HepG2 (cell line): Measurements from ENCODE around the gene FAM20C. TPM values are rescaled to one million over a fixed set of nuclear protein-coding genes. Genes with fewer than 3 reads are reported as not detected.

Experiments used
- ATAC-seq: fragments of 200-7000 bp; cut with Tn5 transposase; 3 replicates; pipeline ENCODE4 v1.9.1; 2020; ENCODE audit warnings: mild to moderate bottlenecking, moderate library complexity
- BruUV-seq: library from RNA; stranded (reverse); fragments of 400-500 nt; replicated peaks from 2 replicates; lab custom pipeline; 2021; lab: Mats Ljungman, UMichigan
- CTCF ChIA-PET: fragments of 300-600 bp; formaldehyde crosslinking; extraction: SDS; loops from one replicate; lab custom pipeline; 2021; ENCODE audit warnings: low total read pairs, inconsistent platforms, low intra/inter-chr PET ratio; lab: Yijun Ruan, JAX
- POLR2A ChIA-PET: fragments of 350-600 bp; sonication (Branson Sonifier 250); formaldehyde crosslinking; loops from one replicate; lab custom pipeline; 2020; ENCODE audit warnings: antibody characterized with exemption, inconsistent platforms; lab: Yijun Ruan, JAX
- DNase-seq: peaks from one replicate; pipeline ENCODE4 v3.0.0-alpha.2; 2015; ENCODE audit warnings: low spot score
- FAIRE-seq: peaks from 3 replicates; lab custom pipeline; 2011; peaks lifted over from hg19 to GRCh38; lab: Jason Lieb, UNC
- H2AFZ ChIP-seq: one replicate; pipeline ENCODE4 v1.6.1; 2011; ENCODE audit warnings: low read length, inconsistent platforms
- H3K27ac ChIP-seq: fragments of 300-600 bp; 3 replicates; pipeline ENCODE4 v1.8.0; 2011; ENCODE audit warnings: mixed run types, mild to moderate bottlenecking, mixed read lengths, low read length, inconsistent platforms; ENCODE audit not compliant: insufficient read depth; ENCODE audit errors: extremely low read length
- H3K27me3 ChIP-seq, 2 experiments: fragments of 200-600 bp in 1 of 2; 2 replicates in 1 of 2; 3 replicates in 1 of 2; pipeline versions ENCODE4 v1.6.0 to v1.8.0; 2011; ENCODE audit warnings: low read length in 2 of 2, mild to moderate bottlenecking in 2 of 2, moderate library complexity in 2 of 2, inconsistent platforms in 1 of 2; ENCODE audit not compliant: insufficient read depth in 2 of 2, control insufficient read depth in 1 of 2
- H3K36me3 ChIP-seq, 2 experiments: fragments of 200-600 bp in 1 of 2; replicated peaks in 1 of 2; 2 replicates in 1 of 2; 3 replicates in 1 of 2; pipeline versions ENCODE4 v1.5.1 to v1.8.0; 2011; ENCODE audit warnings: low read length in 2 of 2, inconsistent platforms in 1 of 2; ENCODE audit not compliant: insufficient read depth in 2 of 2, control insufficient read depth in 1 of 2
- H3K4me1 ChIP-seq: 2 replicates; pipeline ENCODE4 v1.5.1; 2012; ENCODE audit warnings: low read length, inconsistent platforms; ENCODE audit not compliant: insufficient read depth
- H3K4me2 ChIP-seq: 2 replicates; pipeline ENCODE4 v1.6.0; 2011; ENCODE audit warnings: low read depth, low read length, inconsistent platforms
- H3K4me3 ChIP-seq, 3 experiments: fragments of 200-600 bp in 1 of 3; sonication (generic), shearing (Covaris generic) in 1 of 3; replicated peaks in 1 of 3; 2 replicates each; pipeline ENCODE4 v1.5.1; 2011 to 2016; ENCODE audit warnings: low read length in 3 of 3, inconsistent platforms in 2 of 3, low read depth in 2 of 3, mild to moderate bottlenecking in 2 of 3, control low read depth in 1 of 3, mixed read lengths in 1 of 3; ENCODE audit not compliant: insufficient read depth in 1 of 3
- H3K79me2 ChIP-seq: one replicate; pipeline ENCODE4 v1.6.1; 2011; ENCODE audit warnings: low read length, inconsistent platforms; ENCODE audit not compliant: insufficient read depth
- H3K9ac ChIP-seq: 2 replicates; pipeline ENCODE4 v1.6.0; 2011; ENCODE audit warnings: mild to moderate bottlenecking, low read depth, low read length, inconsistent platforms; ENCODE audit not compliant: insufficient read depth
- H3K9me3 ChIP-seq: 2 replicates; pipeline ENCODE4 v1.5.1; 2012; ENCODE audit warnings: mild to moderate bottlenecking, low read length
- H4K20me1 ChIP-seq: 2 replicates; pipeline ENCODE4 v1.6.0; 2011; ENCODE audit warnings: inconsistent platforms, mild to moderate bottlenecking, low read length, moderate library complexity; ENCODE audit not compliant: insufficient read depth
- NAIF1 ChIP-seq: sonication (generic); formaldehyde crosslinking; IDR thresholded peaks from 2 replicates; pipeline ENCODE4 v1.5.0; 2020; ENCODE audit warnings: mild to moderate bottlenecking, missing genetic modification reagents, borderline replicate concordance
- NFE2L2 ChIP-seq: fragments of 150-350 bp; IDR thresholded peaks from 2 replicates; pipeline ENCODE4 v1.6.1; 2014; ENCODE audit warnings: low read length
- TAF15 ChIP-seq: fragments of 200-400 bp; formaldehyde crosslinking; IDR thresholded peaks from one replicate; pipeline ENCODE4 v1.6.1; 2018; ENCODE audit warnings: mild to moderate bottlenecking, low read depth, low read length; ENCODE audit not compliant: poor library complexity, severe bottlenecking
- ZKSCAN1 ChIP-seq: fragments of 150-350 bp; IDR thresholded peaks from 2 replicates; pipeline ENCODE4 v1.6.1; 2014; ENCODE audit warnings: low read length
- ZNF207 ChIP-seq: fragments of 450-650 bp; IDR thresholded peaks from 2 replicates; pipeline ENCODE4 v1.6.1; 2016; ENCODE audit warnings: antibody characterized with exemption, borderline replicate concordance
- ZSCAN12 ChIP-seq: sonication (generic); formaldehyde crosslinking; IDR thresholded peaks from 2 replicates; pipeline ENCODE4 v1.9.0; 2021; ENCODE audit warnings: mild to moderate bottlenecking, missing genetic modification reagents
- WGBS: methylation state at CpG from one replicate; pipeline ENCODE4 v1.1.6; 2017; ENCODE audit warnings: low lambda C conversion rate; 5-methylcytosine and 5-hydroxymethylcytosine counted together
- in situ Hi-C: cut with HindIII; loops from 2 replicates; pipeline ENCODE4 v1.10.0; 2017; ENCODE audit warnings: low pct_unique_long_range_greater_than_20kb; ENCODE audit not compliant: extremely low pct_ligation_motif_present
- intact Hi-C: fragments of 100-400 bp; cut with micrococcal nuclease; formaldehyde crosslinking; loops from one replicate; pipeline ENCODE4 v1.10.0; 2022; ENCODE audit not compliant: unreplicated experiment
- polyA plus RNA-seq, 8 experiments: library from polyadenylated mRNA; depleted of rRNA in 3 of 8; stranded (reverse) in 7 of 8; unstranded in 1 of 8; fragments of >200 nt; fragmentation: Illumina TruSeq in 4 of 8; extraction: Trizol in 4 of 8; gene quantifications; 2 replicates each; pipeline versions ENCODE4 v1.2.1 to v1.2.3, GENCODE V29; 2011 to 2016; ENCODE audit warnings: low read depth in 4 of 8, missing spikeins in 1 of 8, mixed read lengths in 1 of 8; ENCODE audit not compliant: insufficient read depth in 1 of 8
- total RNA-seq, 5 experiments: library from RNA; depleted of rRNA; stranded (reverse); fragments of >200 nt; fragmentation: Illumina TruSeq; extraction: Trizol; gene quantifications; 2 replicates each; pipeline ENCODE4 v1.2.3, GENCODE V29; 2016; ENCODE audit warnings: low read depth in 1 of 5
- TF ChIP-seq, protein P1 (sequence below): sonication (generic); formaldehyde crosslinking; IDR thresholded peaks from 2 replicates; pipeline ENCODE4 v1.4.0; 2020; ENCODE audit warnings: mild to moderate bottlenecking, missing genetic modification reagents
- TF ChIP-seq, protein P2 (sequence below), 2 experiments: sonication (generic) in 1 of 2; formaldehyde crosslinking in 1 of 2; IDR thresholded peaks; 2 replicates each; pipeline versions ENCODE4 v1.5.1 to v1.6.1; 2011 to 2020; ENCODE audit warnings: borderline replicate concordance in 1 of 2, low read depth in 1 of 2, low read length in 1 of 2, mild to moderate bottlenecking in 1 of 2, missing genetic modification reagents in 1 of 2, moderate library complexity in 1 of 2
- TF ChIP-seq, protein P3 (sequence below): sonication (generic); formaldehyde crosslinking; IDR thresholded peaks from 2 replicates; pipeline ENCODE4 v1.5.0; 2020; ENCODE audit warnings: missing genetic modification reagents
- TF ChIP-seq, protein P4 (sequence below): sonication (generic); formaldehyde crosslinking; IDR thresholded peaks from 2 replicates; pipeline ENCODE4; 2020; ENCODE audit warnings: missing genetic modification reagents, mild to moderate bottlenecking, borderline replicate concordance

FAM20C gene
- total and polyA plus RNA-seq, 2 of the 13 experiments (the other 11 are each of a cell fraction or from before 2014, with no cell fraction given) = 11.9 to 19.9 TPM

DNA sequence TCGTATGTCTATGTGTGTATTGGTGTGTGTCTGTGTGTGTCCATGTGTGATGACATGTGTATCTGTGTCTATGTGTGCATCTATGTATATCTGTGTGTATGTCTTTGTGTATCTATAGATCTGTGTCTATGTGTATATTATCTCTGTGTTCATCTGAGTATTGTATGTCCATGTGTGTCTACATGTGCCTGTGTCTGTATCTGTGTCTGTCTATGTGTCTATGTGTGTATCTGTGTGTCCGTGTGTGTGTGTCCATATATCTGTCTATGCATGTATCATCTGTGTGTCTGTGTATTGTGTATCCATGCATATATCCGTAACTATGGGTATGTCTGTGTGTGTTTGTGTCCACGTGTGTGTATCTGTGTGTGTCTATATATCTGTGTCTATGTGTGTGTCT is 2.7 kb upstream of the FAM20C start (continued):
- TF ChIP-seq, protein P1, sequence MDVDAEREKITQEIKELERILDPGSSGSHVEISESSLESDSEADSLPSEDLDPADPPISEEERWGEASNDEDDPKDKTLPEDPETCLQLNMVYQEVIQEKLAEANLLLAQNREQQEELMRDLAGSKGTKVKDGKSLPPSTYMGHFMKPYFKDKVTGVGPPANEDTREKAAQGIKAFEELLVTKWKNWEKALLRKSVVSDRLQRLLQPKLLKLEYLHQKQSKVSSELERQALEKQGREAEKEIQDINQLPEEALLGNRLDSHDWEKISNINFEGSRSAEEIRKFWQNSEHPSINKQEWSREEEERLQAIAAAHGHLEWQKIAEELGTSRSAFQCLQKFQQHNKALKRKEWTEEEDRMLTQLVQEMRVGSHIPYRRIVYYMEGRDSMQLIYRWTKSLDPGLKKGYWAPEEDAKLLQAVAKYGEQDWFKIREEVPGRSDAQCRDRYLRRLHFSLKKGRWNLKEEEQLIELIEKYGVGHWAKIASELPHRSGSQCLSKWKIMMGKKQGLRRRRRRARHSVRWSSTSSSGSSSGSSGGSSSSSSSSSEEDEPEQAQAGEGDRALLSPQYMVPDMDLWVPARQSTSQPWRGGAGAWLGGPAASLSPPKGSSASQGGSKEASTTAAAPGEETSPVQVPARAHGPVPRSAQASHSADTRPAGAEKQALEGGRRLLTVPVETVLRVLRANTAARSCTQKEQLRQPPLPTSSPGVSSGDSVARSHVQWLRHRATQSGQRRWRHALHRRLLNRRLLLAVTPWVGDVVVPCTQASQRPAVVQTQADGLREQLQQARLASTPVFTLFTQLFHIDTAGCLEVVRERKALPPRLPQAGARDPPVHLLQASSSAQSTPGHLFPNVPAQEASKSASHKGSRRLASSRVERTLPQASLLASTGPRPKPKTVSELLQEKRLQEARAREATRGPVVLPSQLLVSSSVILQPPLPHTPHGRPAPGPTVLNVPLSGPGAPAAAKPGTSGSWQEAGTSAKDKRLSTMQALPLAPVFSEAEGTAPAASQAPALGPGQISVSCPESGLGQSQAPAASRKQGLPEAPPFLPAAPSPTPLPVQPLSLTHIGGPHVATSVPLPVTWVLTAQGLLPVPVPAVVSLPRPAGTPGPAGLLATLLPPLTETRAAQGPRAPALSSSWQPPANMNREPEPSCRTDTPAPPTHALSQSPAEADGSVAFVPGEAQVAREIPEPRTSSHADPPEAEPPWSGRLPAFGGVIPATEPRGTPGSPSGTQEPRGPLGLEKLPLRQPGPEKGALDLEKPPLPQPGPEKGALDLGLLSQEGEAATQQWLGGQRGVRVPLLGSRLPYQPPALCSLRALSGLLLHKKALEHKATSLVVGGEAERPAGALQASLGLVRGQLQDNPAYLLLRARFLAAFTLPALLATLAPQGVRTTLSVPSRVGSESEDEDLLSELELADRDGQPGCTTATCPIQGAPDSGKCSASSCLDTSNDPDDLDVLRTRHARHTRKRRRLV (CRISPR knock-in tag) = no peak
- TF ChIP-seq ZSCAN12 = no peak
- TF ChIP-seq, all 625 proteins: peak for 1

DNA sequence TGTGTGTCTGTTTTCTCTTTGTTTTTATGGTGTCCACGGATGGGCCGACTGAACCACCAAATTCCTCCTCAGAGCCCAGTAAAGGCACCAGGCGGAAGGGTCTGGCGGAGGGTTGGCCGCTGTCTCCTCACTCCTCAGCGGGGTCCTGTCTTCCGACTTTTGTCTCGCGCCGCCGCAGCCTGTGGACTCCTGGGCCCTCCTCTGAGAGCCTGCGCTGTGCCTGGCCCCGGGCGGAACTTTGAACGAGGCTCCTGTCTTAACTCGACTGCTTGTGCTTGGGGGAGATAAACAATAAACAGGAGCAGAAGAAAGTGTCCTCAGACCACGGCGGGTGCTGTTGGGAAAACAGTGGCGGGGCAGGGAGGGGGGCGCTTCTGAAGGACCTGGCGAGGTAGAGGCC is 2.2 kb upstream of the FAM20C start:
- no peak overlapping the region for H3K27ac ChIP-seq
- DNase-seq (no peak), FAIRE-seq (no peak), ATAC-seq (no peak)
- no TSS peak for BruUV-seq
- intact Hi-C loops = no loop called here
- 63% methylated on average over 21 of the region's 21 CpGs for WGBS
- CTCF ChIA-PET = no interaction called here
- H3K27me3 ChIP-seq = peaks cover 5 to 45% of the 10 kb centered on the region in 2 experiments; a peak in 4 of 5 replicates
- H3K4me2 ChIP-seq = no peak overlapping the region
- peaks cover 3% of the 10 kb centered on the region for H3K79me2 ChIP-seq
- no peaks in the 10 kb centered on the region for H3K36me3 ChIP-seq
- H3K4me3 ChIP-seq = no peak overlapping the region
- no peak overlapping the region for H2AFZ ChIP-seq
- in situ Hi-C loops = no loop called here
- H4K20me1 ChIP-seq = no peaks in the 10 kb centered on the region
- peaks cover 9% of the 10 kb centered on the region for H3K4me1 ChIP-seq
- H3K9ac ChIP-seq = no peak overlapping the region
- no peaks in the 10 kb centered on the region for H3K9me3 ChIP-seq
- POLR2A ChIA-PET = no interaction called here
- TF ChIP-seq TAF15 = no peak
- TF ChIP-seq ZNF207 = no peak
- TF ChIP-seq, protein P2, sequence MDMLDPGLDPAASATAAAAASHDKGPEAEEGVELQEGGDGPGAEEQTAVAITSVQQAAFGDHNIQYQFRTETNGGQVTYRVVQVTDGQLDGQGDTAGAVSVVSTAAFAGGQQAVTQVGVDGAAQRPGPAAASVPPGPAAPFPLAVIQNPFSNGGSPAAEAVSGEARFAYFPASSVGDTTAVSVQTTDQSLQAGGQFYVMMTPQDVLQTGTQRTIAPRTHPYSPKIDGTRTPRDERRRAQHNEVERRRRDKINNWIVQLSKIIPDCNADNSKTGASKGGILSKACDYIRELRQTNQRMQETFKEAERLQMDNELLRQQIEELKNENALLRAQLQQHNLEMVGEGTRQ (IDR thresholded peaks at IDR 0.05; ENCODE audit: low read depth, low read length) = no peak
- TF ChIP-seq, protein P2 (CRISPR knock-in tag; IDR thresholded peaks at IDR 0.05; ENCODE audit: borderline replicate concordance) = no peak
- TF ChIP-seq, protein P3, sequence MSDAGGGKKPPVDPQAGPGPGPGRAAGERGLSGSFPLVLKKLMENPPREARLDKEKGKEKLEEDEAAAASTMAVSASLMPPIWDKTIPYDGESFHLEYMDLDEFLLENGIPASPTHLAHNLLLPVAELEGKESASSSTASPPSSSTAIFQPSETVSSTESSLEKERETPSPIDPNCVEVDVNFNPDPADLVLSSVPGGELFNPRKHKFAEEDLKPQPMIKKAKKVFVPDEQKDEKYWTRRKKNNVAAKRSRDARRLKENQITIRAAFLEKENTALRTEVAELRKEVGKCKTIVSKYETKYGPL (CRISPR knock-in tag) = no peak
- TF ChIP-seq NAIF1 (CRISPR knock-in tag) = no peak
- no peak for TF ChIP-seq NFE2L2
- TF ChIP-seq ZKSCAN1 = no peak
- TF ChIP-seq, protein P4, sequence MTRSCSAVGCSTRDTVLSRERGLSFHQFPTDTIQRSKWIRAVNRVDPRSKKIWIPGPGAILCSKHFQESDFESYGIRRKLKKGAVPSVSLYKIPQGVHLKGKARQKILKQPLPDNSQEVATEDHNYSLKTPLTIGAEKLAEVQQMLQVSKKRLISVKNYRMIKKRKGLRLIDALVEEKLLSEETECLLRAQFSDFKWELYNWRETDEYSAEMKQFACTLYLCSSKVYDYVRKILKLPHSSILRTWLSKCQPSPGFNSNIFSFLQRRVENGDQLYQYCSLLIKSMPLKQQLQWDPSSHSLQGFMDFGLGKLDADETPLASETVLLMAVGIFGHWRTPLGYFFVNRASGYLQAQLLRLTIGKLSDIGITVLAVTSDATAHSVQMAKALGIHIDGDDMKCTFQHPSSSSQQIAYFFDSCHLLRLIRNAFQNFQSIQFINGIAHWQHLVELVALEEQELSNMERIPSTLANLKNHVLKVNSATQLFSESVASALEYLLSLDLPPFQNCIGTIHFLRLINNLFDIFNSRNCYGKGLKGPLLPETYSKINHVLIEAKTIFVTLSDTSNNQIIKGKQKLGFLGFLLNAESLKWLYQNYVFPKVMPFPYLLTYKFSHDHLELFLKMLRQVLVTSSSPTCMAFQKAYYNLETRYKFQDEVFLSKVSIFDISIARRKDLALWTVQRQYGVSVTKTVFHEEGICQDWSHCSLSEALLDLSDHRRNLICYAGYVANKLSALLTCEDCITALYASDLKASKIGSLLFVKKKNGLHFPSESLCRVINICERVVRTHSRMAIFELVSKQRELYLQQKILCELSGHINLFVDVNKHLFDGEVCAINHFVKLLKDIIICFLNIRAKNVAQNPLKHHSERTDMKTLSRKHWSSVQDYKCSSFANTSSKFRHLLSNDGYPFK (CRISPR knock-in tag) = no peak
